Measurements from ENCODE around the gene SLC35B3. TPM values are rescaled to one million over a fixed set of nuclear protein-coding genes. Genes with fewer than 3 reads are reported as not detected.
"Not testable (repeated sequence)": the region's sequence is repeated elsewhere in the genome, so short reads cannot be mapped to it uniquely, and the experiment has no call there.

SLC35B3 gene
- total RNA-seq, 1 experiment from 2014 or later: 41.3 TPM

GRCh38 chr6:8414844-8415243 is 20.5 kb downstream of the SLC35B3 start:
- H3K27ac Mint-ChIP-seq (ENCODE audit: unreplicated experiment): no peak overlapping the region
- DNase-seq: no peak
- no peak overlapping the region for H3K4me3 ChIP-seq (ENCODE audit: low read depth, low read length)
- no peaks in the 10 kb centered on the region for H3K9me3 ChIP-seq
- 0 out of 2 replicates have a peak, but pooled peaks cover 2% of the 10 kb centered on the region for H3K36me3 ChIP-seq (ENCODE audit: control insufficient read depth, insufficient read depth, low read length)
- no peak for TF ChIP-seq CTCF (IDR thresholded peaks at IDR 0.05; ENCODE audit: insufficient read depth in 1 of 2, low read depth in 1 of 2, low read length in 1 of 2, severe bottlenecking in 1 of 2, unreplicated experiment in 1 of 2)
- peaks cover 21% of the 10 kb centered on the region for H3K4me1 Mint-ChIP-seq (ENCODE audit: low read depth, unreplicated experiment)
- no peaks in the 10 kb centered on the region for H3K27me3 Mint-ChIP-seq (ENCODE audit: insufficient read depth, unreplicated experiment)
- ChIA-PET CTCF (no interaction called here), POLR2A (no interaction called here)
- BruUV-seq (replicated peaks): no TSS peak
- H3K4me1 ChIP-seq: peaks cover 30% of the 10 kb centered on the region
- no peak overlapping the region for H3K4me3 Mint-ChIP-seq (ENCODE audit: unreplicated experiment)
- H3K9me3 Mint-ChIP-seq (ENCODE audit: unreplicated experiment): peaks cover 9% of the 10 kb centered on the region
- H3K36me3 Mint-ChIP-seq (ENCODE audit: insufficient read depth, unreplicated experiment): peaks cover 44% of the 10 kb centered on the region
- intact Hi-C loops (cut with micrococcal nuclease; ENCODE audit: unreplicated experiment): loop anchor here (1.0 to 2.0 kb wide), 2 partner anchors 22 to 31 kb away; no protein-coding TSS in a partner anchor
- no peaks in the 10 kb centered on the region for H3K27me3 ChIP-seq (replicated peaks; ENCODE audit: control insufficient read depth, insufficient read depth, low read length)

- H3K4me1 ChIP-seq; H3K4me1 Mint-ChIP-seq (ENCODE audit: low read depth, unreplicated experiment); H3K36me3 ChIP-seq (ENCODE audit: control insufficient read depth, insufficient read depth, low read length); BruUV-seq (replicated peaks); H3K9me3 Mint-ChIP-seq (ENCODE audit: unreplicated experiment); POLR2A ChIA-PET; DNase-seq; H3K27ac Mint-ChIP-seq (ENCODE audit: unreplicated experiment); H3K4me3 ChIP-seq (ENCODE audit: low read depth, low read length); CTCF ChIA-PET; H3K4me3 Mint-ChIP-seq (ENCODE audit: unreplicated experiment); H3K27me3 ChIP-seq (replicated peaks; ENCODE audit: control insufficient read depth, insufficient read depth, low read length); intact Hi-C loops (cut with micrococcal nuclease; ENCODE audit: unreplicated experiment); H3K9me3 ChIP-seq; H3K27me3 Mint-ChIP-seq (ENCODE audit: insufficient read depth, unreplicated experiment): not testable (repeated sequence)
- H3K36me3 Mint-ChIP-seq (ENCODE audit: insufficient read depth, unreplicated experiment): peaks cover 12% of the 10 kb centered on the region
Measured at GRCh38 chr6:8405946-8406345, 29.4 kb downstream of the SLC35B3 start.

- no peak for TF ChIP-seq CTCF (IDR thresholded peaks at IDR 0.05; ENCODE audit: insufficient read depth in 1 of 2, low read depth in 1 of 2, low read length in 1 of 2, severe bottlenecking in 1 of 2, unreplicated experiment in 1 of 2)
- ChIA-PET POLR2A (no interaction called here), CTCF (no interaction called here)
- Mint-ChIP-seq H3K27ac (ENCODE audit: unreplicated experiment) (no peak overlapping the region), H3K27me3 (ENCODE audit: insufficient read depth, unreplicated experiment) (no peaks in the 10 kb centered on the region), H3K4me1 (ENCODE audit: low read depth, unreplicated experiment) (peaks cover 13% of the 10 kb centered on the region), H3K36me3 (ENCODE audit: insufficient read depth, unreplicated experiment) (no peaks in the 10 kb centered on the region), H3K9me3 (ENCODE audit: unreplicated experiment) (no peaks in the 10 kb centered on the region), H3K4me3 (ENCODE audit: unreplicated experiment) (no peak overlapping the region)
- no peak for DNase-seq
- H3K4me1 ChIP-seq: no peaks in the 10 kb centered on the region
- no peak overlapping the region for H3K4me3 ChIP-seq (ENCODE audit: low read depth, low read length)
- BruUV-seq (replicated peaks): no TSS peak
- no peaks in the 10 kb centered on the region for H3K36me3 ChIP-seq (ENCODE audit: control insufficient read depth, insufficient read depth, low read length)
- H3K9me3 ChIP-seq: no peaks in the 10 kb centered on the region
- H3K27me3 ChIP-seq (replicated peaks; ENCODE audit: control insufficient read depth, insufficient read depth, low read length): no peaks in the 10 kb centered on the region
- intact Hi-C loops (cut with micrococcal nuclease; ENCODE audit: unreplicated experiment): no loop called here
Measured at GRCh38 chr6:8402546-8402945, 32.8 kb downstream of the SLC35B3 start.

GRCh38 chr6:8400663-8401062 is 34.7 kb downstream of the SLC35B3 start:
- H3K27me3 Mint-ChIP-seq (ENCODE audit: insufficient read depth, unreplicated experiment): no peaks in the 10 kb centered on the region
- BruUV-seq (replicated peaks): no TSS peak
- peaks cover 21% of the 10 kb centered on the region for H3K4me1 Mint-ChIP-seq (ENCODE audit: low read depth, unreplicated experiment)
- POLR2A ChIA-PET: no interaction called here
- no peak for TF ChIP-seq CTCF (IDR thresholded peaks at IDR 0.05; ENCODE audit: insufficient read depth in 1 of 2, low read depth in 1 of 2, low read length in 1 of 2, severe bottlenecking in 1 of 2, unreplicated experiment in 1 of 2)
- Histone ChIP-seq H3K36me3 (ENCODE audit: control insufficient read depth, insufficient read depth, low read length) (no peaks in the 10 kb centered on the region), H3K9me3 (0 out of 2 replicates have a peak, but pooled peaks cover 2% of the 10 kb centered on the region), H3K4me1 (no peaks in the 10 kb centered on the region), H3K4me3 (ENCODE audit: low read depth, low read length) (no peak overlapping the region), H3K27me3 (replicated peaks; ENCODE audit: control insufficient read depth, insufficient read depth, low read length) (no peaks in the 10 kb centered on the region)
- H3K27ac Mint-ChIP-seq (ENCODE audit: unreplicated experiment): no peak overlapping the region
- no peak overlapping the region for H3K4me3 Mint-ChIP-seq (ENCODE audit: unreplicated experiment)
- no peaks in the 10 kb centered on the region for H3K9me3 Mint-ChIP-seq (ENCODE audit: unreplicated experiment)
- no peaks in the 10 kb centered on the region for H3K36me3 Mint-ChIP-seq (ENCODE audit: insufficient read depth, unreplicated experiment)
- no peak for DNase-seq
- intact Hi-C loops (cut with micrococcal nuclease; ENCODE audit: unreplicated experiment): no loop called here
- CTCF ChIA-PET: no interaction called here
